ENCODE measurements around the gene OPCML. TPM values are rescaled to one million over a fixed set of nuclear protein-coding genes. Genes with fewer than 3 reads are reported as not detected.

Gene OPCML
- total RNA-seq, 4 donors from 2014 or later, result not detected

DNA sequence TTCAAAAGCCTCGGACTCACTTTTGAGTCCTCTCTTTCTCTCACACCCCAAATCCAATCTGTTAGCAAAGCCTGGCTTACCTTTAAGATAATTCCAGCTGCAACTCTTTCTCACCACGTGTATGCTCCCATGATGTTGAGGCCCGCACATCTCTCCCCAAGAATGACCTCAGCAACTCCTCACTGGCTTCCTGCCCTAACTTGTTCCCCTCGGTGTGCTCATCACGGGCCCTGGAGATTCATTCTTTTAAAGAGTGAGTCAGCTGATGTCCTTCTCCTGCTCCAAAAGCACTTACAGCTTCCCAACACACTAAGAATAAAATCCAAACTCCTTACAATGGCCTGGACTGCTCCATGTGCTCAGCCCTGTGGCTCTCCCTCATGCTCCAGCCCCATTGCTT, 1041.3 kb downstream of the OPCML start:
- TF ChIP-seq, protein P1, sequence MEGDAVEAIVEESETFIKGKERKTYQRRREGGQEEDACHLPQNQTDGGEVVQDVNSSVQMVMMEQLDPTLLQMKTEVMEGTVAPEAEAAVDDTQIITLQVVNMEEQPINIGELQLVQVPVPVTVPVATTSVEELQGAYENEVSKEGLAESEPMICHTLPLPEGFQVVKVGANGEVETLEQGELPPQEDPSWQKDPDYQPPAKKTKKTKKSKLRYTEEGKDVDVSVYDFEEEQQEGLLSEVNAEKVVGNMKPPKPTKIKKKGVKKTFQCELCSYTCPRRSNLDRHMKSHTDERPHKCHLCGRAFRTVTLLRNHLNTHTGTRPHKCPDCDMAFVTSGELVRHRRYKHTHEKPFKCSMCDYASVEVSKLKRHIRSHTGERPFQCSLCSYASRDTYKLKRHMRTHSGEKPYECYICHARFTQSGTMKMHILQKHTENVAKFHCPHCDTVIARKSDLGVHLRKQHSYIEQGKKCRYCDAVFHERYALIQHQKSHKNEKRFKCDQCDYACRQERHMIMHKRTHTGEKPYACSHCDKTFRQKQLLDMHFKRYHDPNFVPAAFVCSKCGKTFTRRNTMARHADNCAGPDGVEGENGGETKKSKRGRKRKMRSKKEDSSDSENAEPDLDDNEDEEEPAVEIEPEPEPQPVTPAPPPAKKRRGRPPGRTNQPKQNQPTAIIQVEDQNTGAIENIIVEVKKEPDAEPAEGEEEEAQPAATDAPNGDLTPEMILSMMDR (IDR thresholded peaks at IDR 0.05), result no peak
- TF ChIP-seq POLR2A (IDR thresholded peaks at IDR 0.05) (no peak), EP300 (IDR thresholded peaks at IDR 0.05; ENCODE audit: low read depth) (no peak), POLR2AphosphoS5 (IDR thresholded peaks at IDR 0.05) (no peak)
- Histone ChIP-seq H3K9me3 (peaks cover 0 to 3% of the 10 kb centered on the region in 2 donors), H3K27ac (no peak overlapping the region), H3K4me3 (no peak overlapping the region), H3K36me3 (no peaks in the 10 kb centered on the region), H3K4me1 (no peaks in the 10 kb centered on the region), H3K27me3 (no peaks in the 10 kb centered on the region)
- intact Hi-C loops (cut with DNase I; ENCODE audit: low total_unique reads), result no loop called here
- in situ Hi-C loops (cut with MboI; ENCODE audit: low pct_ligation_motif_present in 1 of 4, low pct_unique_long_range_greater_than_20kb in 1 of 4, low sequenced_read_pairs in 3 of 4), result no loop called here
- no peak for DNase-seq
- WGBS, 2 donors (ENCODE audit: low coverage in 1 of 2), result 73 to 74% methylated on average over 2 to 5 of the region's 5 CpGs

DNA sequence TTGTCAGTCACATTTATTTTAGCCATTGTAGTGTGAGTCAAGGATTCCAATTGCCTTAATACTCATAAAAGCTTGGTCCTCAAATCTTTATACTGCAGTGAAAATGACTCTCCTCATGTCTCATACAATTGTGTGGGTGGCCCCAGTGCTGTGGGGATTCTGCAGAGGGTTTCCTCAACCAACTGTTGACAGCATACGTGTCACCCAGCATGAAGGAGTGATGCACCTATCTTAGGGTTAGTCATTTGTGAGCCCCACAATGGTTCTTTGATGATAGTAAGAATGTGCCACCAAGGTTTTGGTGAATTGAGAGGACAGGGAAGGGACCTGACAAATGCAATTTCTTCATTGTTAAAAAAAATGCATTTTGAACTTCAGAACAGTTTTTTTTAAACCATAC, 1046.2 kb downstream of the OPCML start:
- TF ChIP-seq EP300 (IDR thresholded peaks at IDR 0.05; ENCODE audit: low read depth) (no peak), POLR2A (IDR thresholded peaks at IDR 0.05) (no peak), POLR2AphosphoS5 (IDR thresholded peaks at IDR 0.05) (no peak)
- TF ChIP-seq, protein P1 (IDR thresholded peaks at IDR 0.05), result no peak
- no peak for DNase-seq
- intact Hi-C loops (cut with DNase I; ENCODE audit: low total_unique reads) (no loop called here), in situ Hi-C loops (cut with MboI; ENCODE audit: low pct_ligation_motif_present in 1 of 4, low pct_unique_long_range_greater_than_20kb in 1 of 4, low sequenced_read_pairs in 3 of 4) (no loop called here)
- Histone ChIP-seq H3K4me3 (no peak overlapping the region), H3K4me1 (no peaks in the 10 kb centered on the region), H3K27ac (no peak overlapping the region), H3K27me3 (no peaks in the 10 kb centered on the region), H3K36me3 (no peaks in the 10 kb centered on the region), H3K9me3 (peaks cover 0 to 3% of the 10 kb centered on the region in 2 donors)
- WGBS, 2 donors (ENCODE audit: low coverage in 1 of 2), result 82% methylated on average over 1 of the region's 1 CpG; no CpG with 5 or more reads in 1 of the 2 donors

DNA sequence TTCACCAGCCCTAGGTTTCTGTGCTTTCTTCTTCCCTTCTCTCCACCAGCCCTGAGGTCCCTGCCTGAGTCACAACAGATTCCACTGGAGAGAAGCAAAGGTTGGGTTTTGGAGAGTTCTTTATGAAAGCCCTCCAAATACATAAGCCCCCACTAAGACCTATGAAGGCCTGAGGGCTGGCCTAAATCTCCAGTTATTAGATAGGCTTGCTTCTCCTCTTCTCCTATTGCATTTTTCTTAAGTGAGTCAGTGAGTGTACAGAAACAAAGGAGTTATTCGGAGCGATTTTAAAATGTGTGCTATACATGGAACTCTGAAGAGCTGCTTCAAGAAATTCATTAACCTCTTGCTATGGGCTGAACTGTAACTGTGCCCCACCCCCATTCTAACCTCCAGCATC, 1057.3 kb downstream of the OPCML start:
- DNase-seq, result no peak
- no peaks in the 10 kb centered on the region for H3K27me3 ChIP-seq
- H3K9me3 ChIP-seq, result no peaks in the 10 kb centered on the region
- TF ChIP-seq, protein P1 (IDR thresholded peaks at IDR 0.05), result no peak
- TF ChIP-seq EP300 (IDR thresholded peaks at IDR 0.05; ENCODE audit: low read depth) (no peak), POLR2A (IDR thresholded peaks at IDR 0.05) (no peak), POLR2AphosphoS5 (IDR thresholded peaks at IDR 0.05) (no peak)
- no peaks in the 10 kb centered on the region for H3K36me3 ChIP-seq
- in situ Hi-C loops (cut with MboI; ENCODE audit: low pct_ligation_motif_present in 1 of 4, low pct_unique_long_range_greater_than_20kb in 1 of 4, low sequenced_read_pairs in 3 of 4), result no loop called here
- intact Hi-C loops (cut with DNase I; ENCODE audit: low total_unique reads), result no loop called here
- H3K4me3 ChIP-seq, result no peak overlapping the region
- no peaks in the 10 kb centered on the region for H3K4me1 ChIP-seq
- 82 to 93% methylated on average over 2 of the region's 2 CpGs for whole genome bisulfite sequencing, 2 donors (ENCODE audit: low coverage in 1 of 2)
- H3K27ac ChIP-seq, result no peak overlapping the region

DNA sequence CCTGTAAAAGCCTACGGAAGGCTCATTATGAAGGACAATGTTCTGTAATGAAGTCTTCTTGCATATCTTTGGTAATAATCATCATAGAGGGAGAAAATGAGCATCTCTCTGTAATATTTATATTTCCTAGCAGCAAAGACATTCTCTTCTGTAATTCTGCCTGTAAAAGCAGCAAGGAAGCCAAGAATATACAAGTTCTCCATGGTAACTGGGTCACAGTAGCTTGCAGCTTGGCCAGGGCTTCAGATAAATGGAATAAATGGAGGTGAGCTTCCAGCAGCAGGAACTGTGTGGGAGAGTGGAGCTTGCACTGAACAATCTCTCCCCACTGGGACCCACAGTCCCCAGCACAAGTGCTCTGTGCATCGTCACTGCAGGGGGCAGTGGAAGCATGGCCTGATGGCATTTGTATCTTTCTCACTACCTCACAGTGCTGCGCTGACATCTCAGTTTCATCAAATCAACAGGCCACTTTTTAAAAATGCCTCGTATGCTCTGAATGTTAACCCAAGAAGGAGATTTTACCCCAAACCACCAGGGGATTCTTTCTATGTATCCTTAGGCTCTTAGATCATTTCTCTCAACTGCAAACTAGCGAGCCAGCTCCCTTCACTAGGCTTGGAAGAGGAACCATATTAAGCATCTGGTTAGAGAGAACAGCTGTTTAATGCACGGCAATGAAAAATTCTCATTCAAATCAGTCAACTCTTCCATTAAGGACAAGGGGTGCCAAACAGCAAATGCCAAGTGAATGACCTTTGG, 1059.7 kb downstream of the OPCML start:
- intact Hi-C loops (cut with DNase I; ENCODE audit: low total_unique reads) (no loop called here), in situ Hi-C loops (cut with MboI; ENCODE audit: low pct_ligation_motif_present in 1 of 4, low pct_unique_long_range_greater_than_20kb in 1 of 4, low sequenced_read_pairs in 3 of 4) (no loop called here)
- Histone ChIP-seq H3K27ac (no peak overlapping the region), H3K27me3 (no peaks in the 10 kb centered on the region), H3K4me3 (no peak overlapping the region), H3K4me1 (no peaks in the 10 kb centered on the region), H3K9me3 (no peaks in the 10 kb centered on the region), H3K36me3 (no peaks in the 10 kb centered on the region)
- TF ChIP-seq POLR2AphosphoS5 (IDR thresholded peaks at IDR 0.05) (no peak), EP300 (IDR thresholded peaks at IDR 0.05; ENCODE audit: low read depth) (no peak), POLR2A (IDR thresholded peaks at IDR 0.05) (no peak)
- TF ChIP-seq, protein P1 (IDR thresholded peaks at IDR 0.05), result no peak
- no peak for DNase-seq
- WGBS, 2 donors (ENCODE audit: low coverage in 1 of 2), result 60 to 63% methylated on average over 3 to 6 of the region's 6 CpGs

Measured in transverse colon (tissue), 4 donors.